K562 (cell line): ENCODE measurements around the gene GBA2. TPM values are rescaled to one million over a fixed set of nuclear protein-coding genes. Genes with fewer than 3 reads are reported as not detected.
A peak's percentile ranks its signal among the peaks of the same experiment; 100 is the strongest.

ENCODE experiments used
- CBFA2T2 ChIP-seq: fragments of 450-650 bp; conservative IDR thresholded peaks from 2 replicates; pipeline ENCODE4 v1.6.1; 2017; ENCODE audit warnings: mild to moderate bottlenecking
- MTA1 ChIP-seq: fragments of 450-650 bp; IDR thresholded peaks from 2 replicates; pipeline ENCODE4 v1.6.1; 2017; ENCODE audit warnings: borderline replicate concordance
- NELFE ChIP-seq: IDR thresholded peaks from 2 replicates; pipeline ENCODE4 v1.6.1; 2011; ENCODE audit warnings: mild to moderate bottlenecking; ENCODE audit not compliant: insufficient read depth, insufficient read length
- NFXL1 ChIP-seq: fragments of 450-650 bp; formaldehyde crosslinking; IDR thresholded peaks from 2 replicates; pipeline ENCODE4 v1.4.0; 2021; ENCODE audit warnings: mild to moderate bottlenecking
- PCBP1 ChIP-seq: fragments of 200-400 bp; formaldehyde crosslinking; IDR thresholded peaks from 2 replicates; pipeline ENCODE4 v1.6.1; 2018; ENCODE audit warnings: mild to moderate bottlenecking, low read depth, low read length; ENCODE audit not compliant: poor library complexity, severe bottlenecking
- SMARCE1 ChIP-seq: fragments of 450-650 bp; IDR thresholded peaks from 2 replicates; pipeline ENCODE4 v1.7.1; 2016; ENCODE audit warnings: mild to moderate bottlenecking
- SRSF1 ChIP-seq: fragments of 200-400 bp; formaldehyde crosslinking; IDR thresholded peaks from 2 replicates; pipeline ENCODE4 v1.6.1; 2017; ENCODE audit warnings: mild to moderate bottlenecking, low read depth, low read length, moderate library complexity
- SRSF3 ChIP-seq: fragments of 200-400 bp; formaldehyde crosslinking; IDR thresholded peaks from 2 replicates; pipeline ENCODE4 v1.6.1; 2016; ENCODE audit warnings: mild to moderate bottlenecking, low read length, moderate library complexity; ENCODE audit not compliant: insufficient read depth
- polyA plus RNA-seq, 8 experiments: library from polyadenylated mRNA; depleted of rRNA in 4 of 8; stranded (reverse) in 5 of 8; unstranded in 3 of 8; fragments of >200 nt; fragmentation: Nextera tagmentation in 2 of 8; fragmentation: Illumina TruSeq in 1 of 8; extraction: Ambion mirVana in 2 of 8; extraction: Trizol in 1 of 8; gene quantifications; 2 replicates each; pipeline versions ENCODE4 v1.2.1 to v1.2.3, GENCODE V29; 2011 to 2014; ENCODE audit warnings: inconsistent platforms in 1 of 8, missing spikeins in 1 of 8
- total RNA-seq, 7 experiments: library from RNA; depleted of rRNA in 6 of 7; stranded (reverse); fragments of >200 nt in 6 of 7; fragmentation: Illumina TruSeq in 2 of 7; extraction: Trizol in 2 of 7; gene quantifications; 2 replicates each; pipeline versions ENCODE4 v1.2.1 to v1.2.3, GENCODE V29; 2011 to 2021; ENCODE audit warnings: low replicate concordance in 1 of 7
- TF ChIP-seq, protein P1 (sequence below): fragments of 250-450 bp; sonication (Bioruptor Pico); IDR thresholded peaks from 2 replicates; pipeline ENCODE4 v1.4.0; 2020
- TF ChIP-seq, protein P2 (sequence below): fragments of 200-600 bp; sonication (generic); IDR thresholded peaks from one replicate; pipeline ENCODE4 v1.6.1; 2012; ENCODE audit warnings: mild to moderate bottlenecking, low read depth, low read length, inconsistent platforms
- TF ChIP-seq, protein P3 (sequence below): sonication (generic); formaldehyde crosslinking; IDR thresholded peaks from 2 replicates; pipeline ENCODE4 v1.8.0; 2022; ENCODE audit warnings: missing genetic modification reagents, mild to moderate bottlenecking, moderate library complexity, borderline replicate concordance

GBA2 gene
- total and polyA plus RNA-seq, 9 of the 15 experiments (the other 6 are each of a cell fraction or from before 2014, with no cell fraction given): 14.1 to 60.4 (median 32.1) TPM

DNA sequence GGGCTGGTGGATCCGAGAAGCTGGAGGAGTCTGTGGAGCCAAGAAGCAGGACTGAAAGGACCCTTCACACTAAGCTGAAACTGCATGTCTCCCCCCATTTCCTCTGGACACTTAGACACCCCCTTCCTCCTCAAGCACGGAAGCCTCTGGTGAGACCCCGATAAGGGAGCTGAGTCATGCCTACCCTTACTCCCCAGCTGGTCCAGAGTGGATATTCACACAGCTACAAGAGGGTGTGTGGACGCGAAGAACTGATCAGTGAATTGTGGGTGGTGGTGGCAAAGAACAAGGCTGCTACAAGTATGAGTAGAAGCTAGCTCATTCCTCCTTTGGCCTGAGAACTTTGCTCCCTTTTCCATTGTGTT lies 21.4 kb downstream of the GBA2 start (continued):
- TF ChIP-seq SMARCE1 (peak; percentile 44; the same call in 1 of the 2 replicates), CBFA2T2 (peak; percentile 65), SRSF3 (no peak), NELFE (no peak), NFXL1 (no peak), MTA1 (no peak), SRSF1 (no peak), PCBP1 (no peak)
- TF ChIP-seq, protein P1, sequence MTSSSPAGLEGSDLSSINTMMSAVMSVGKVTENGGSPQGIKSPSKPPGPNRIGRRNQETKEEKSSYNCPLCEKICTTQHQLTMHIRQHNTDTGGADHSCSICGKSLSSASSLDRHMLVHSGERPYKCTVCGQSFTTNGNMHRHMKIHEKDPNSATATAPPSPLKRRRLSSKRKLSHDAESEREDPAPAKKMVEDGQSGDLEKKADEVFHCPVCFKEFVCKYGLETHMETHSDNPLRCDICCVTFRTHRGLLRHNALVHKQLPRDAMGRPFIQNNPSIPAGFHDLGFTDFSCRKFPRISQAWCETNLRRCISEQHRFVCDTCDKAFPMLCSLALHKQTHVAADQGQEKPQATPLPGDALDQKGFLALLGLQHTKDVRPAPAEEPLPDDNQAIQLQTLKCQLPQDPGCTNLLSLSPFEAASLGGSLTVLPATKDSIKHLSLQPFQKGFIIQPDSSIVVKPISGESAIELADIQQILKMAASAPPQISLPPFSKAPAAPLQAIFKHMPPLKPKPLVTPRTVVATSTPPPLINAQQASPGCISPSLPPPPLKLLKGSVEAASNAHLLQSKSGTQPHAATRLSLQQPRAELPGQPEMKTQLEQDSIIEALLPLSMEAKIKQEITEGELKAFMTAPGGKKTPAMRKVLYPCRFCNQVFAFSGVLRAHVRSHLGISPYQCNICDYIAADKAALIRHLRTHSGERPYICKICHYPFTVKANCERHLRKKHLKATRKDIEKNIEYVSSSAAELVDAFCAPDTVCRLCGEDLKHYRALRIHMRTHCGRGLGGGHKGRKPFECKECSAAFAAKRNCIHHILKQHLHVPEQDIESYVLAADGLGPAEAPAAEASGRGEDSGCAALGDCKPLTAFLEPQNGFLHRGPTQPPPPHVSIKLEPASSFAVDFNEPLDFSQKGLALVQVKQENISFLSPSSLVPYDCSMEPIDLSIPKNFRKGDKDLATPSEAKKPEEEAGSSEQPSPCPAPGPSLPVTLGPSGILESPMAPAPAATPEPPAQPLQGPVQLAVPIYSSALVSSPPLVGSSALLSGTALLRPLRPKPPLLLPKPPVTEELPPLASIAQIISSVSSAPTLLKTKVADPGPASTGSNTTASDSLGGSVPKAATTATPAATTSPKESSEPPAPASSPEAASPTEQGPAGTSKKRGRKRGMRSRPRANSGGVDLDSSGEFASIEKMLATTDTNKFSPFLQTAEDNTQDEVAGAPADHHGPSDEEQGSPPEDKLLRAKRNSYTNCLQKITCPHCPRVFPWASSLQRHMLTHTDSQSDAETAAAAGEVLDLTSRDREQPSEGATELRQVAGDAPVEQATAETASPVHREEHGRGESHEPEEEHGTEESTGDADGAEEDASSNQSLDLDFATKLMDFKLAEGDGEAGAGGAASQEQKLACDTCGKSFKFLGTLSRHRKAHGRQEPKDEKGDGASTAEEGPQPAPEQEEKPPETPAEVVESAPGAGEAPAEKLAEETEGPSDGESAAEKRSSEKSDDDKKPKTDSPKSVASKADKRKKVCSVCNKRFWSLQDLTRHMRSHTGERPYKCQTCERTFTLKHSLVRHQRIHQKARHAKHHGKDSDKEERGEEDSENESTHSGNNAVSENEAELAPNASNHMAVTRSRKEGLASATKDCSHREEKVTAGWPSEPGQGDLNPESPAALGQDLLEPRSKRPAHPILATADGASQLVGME (CRISPR knock-in tag): no peak
- TF ChIP-seq, protein P2, sequence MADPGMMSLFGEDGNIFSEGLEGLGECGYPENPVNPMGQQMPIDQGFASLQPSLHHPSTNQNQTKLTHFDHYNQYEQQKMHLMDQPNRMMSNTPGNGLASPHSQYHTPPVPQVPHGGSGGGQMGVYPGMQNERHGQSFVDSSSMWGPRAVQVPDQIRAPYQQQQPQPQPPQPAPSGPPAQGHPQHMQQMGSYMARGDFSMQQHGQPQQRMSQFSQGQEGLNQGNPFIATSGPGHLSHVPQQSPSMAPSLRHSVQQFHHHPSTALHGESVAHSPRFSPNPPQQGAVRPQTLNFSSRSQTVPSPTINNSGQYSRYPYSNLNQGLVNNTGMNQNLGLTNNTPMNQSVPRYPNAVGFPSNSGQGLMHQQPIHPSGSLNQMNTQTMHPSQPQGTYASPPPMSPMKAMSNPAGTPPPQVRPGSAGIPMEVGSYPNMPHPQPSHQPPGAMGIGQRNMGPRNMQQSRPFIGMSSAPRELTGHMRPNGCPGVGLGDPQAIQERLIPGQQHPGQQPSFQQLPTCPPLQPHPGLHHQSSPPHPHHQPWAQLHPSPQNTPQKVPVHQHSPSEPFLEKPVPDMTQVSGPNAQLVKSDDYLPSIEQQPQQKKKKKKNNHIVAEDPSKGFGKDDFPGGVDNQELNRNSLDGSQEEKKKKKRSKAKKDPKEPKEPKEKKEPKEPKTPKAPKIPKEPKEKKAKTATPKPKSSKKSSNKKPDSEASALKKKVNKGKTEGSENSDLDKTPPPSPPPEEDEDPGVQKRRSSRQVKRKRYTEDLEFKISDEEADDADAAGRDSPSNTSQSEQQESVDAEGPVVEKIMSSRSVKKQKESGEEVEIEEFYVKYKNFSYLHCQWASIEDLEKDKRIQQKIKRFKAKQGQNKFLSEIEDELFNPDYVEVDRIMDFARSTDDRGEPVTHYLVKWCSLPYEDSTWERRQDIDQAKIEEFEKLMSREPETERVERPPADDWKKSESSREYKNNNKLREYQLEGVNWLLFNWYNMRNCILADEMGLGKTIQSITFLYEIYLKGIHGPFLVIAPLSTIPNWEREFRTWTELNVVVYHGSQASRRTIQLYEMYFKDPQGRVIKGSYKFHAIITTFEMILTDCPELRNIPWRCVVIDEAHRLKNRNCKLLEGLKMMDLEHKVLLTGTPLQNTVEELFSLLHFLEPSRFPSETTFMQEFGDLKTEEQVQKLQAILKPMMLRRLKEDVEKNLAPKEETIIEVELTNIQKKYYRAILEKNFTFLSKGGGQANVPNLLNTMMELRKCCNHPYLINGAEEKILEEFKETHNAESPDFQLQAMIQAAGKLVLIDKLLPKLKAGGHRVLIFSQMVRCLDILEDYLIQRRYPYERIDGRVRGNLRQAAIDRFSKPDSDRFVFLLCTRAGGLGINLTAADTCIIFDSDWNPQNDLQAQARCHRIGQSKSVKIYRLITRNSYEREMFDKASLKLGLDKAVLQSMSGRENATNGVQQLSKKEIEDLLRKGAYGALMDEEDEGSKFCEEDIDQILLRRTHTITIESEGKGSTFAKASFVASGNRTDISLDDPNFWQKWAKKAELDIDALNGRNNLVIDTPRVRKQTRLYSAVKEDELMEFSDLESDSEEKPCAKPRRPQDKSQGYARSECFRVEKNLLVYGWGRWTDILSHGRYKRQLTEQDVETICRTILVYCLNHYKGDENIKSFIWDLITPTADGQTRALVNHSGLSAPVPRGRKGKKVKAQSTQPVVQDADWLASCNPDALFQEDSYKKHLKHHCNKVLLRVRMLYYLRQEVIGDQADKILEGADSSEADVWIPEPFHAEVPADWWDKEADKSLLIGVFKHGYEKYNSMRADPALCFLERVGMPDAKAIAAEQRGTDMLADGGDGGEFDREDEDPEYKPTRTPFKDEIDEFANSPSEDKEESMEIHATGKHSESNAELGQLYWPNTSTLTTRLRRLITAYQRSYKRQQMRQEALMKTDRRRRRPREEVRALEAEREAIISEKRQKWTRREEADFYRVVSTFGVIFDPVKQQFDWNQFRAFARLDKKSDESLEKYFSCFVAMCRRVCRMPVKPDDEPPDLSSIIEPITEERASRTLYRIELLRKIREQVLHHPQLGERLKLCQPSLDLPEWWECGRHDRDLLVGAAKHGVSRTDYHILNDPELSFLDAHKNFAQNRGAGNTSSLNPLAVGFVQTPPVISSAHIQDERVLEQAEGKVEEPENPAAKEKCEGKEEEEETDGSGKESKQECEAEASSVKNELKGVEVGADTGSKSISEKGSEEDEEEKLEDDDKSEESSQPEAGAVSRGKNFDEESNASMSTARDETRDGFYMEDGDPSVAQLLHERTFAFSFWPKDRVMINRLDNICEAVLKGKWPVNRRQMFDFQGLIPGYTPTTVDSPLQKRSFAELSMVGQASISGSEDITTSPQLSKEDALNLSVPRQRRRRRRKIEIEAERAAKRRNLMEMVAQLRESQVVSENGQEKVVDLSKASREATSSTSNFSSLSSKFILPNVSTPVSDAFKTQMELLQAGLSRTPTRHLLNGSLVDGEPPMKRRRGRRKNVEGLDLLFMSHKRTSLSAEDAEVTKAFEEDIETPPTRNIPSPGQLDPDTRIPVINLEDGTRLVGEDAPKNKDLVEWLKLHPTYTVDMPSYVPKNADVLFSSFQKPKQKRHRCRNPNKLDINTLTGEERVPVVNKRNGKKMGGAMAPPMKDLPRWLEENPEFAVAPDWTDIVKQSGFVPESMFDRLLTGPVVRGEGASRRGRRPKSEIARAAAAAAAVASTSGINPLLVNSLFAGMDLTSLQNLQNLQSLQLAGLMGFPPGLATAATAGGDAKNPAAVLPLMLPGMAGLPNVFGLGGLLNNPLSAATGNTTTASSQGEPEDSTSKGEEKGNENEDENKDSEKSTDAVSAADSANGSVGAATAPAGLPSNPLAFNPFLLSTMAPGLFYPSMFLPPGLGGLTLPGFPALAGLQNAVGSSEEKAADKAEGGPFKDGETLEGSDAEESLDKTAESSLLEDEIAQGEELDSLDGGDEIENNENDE: no peak
- TF ChIP-seq, protein P3, sequence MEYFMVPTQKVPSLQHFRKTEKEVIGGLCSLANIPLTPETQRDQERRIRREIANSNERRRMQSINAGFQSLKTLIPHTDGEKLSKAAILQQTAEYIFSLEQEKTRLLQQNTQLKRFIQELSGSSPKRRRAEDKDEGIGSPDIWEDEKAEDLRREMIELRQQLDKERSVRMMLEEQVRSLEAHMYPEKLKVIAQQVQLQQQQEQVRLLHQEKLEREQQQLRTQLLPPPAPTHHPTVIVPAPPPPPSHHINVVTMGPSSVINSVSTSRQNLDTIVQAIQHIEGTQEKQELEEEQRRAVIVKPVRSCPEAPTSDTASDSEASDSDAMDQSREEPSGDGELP (CRISPR knock-in tag): peak; percentile 83
- TF ChIP-seq, all 486 proteins: peak for 28
